ENCODE results near the gene AMOT.

GRCh38 chrX:112808651-112809195, 31.9 kb downstream of the AMOT start:
- TF ChIP-seq POLR2AphosphoS5 (IDR thresholded peaks at IDR 0.05; ENCODE audit: low read depth, low read length) (no peak), TAF1 (IDR thresholded peaks at IDR 0.05; ENCODE audit: borderline replicate concordance, insufficient read depth, low read length) (no peak), SIN3A (IDR thresholded peaks at IDR 0.05; ENCODE audit: borderline replicate concordance, insufficient read depth, low read length) (no peak)

All from PFSK-1 (cell line).